Measurements from ENCODE around the gene CDHR2. TPM values are rescaled to one million over a fixed set of nuclear protein-coding genes. Genes with fewer than 3 reads are reported as not detected.

The CDHR2 gene
- total and polyA plus RNA-seq, 8 donors: 0.13 to 18.7 (median 9.7) TPM

DNA sequence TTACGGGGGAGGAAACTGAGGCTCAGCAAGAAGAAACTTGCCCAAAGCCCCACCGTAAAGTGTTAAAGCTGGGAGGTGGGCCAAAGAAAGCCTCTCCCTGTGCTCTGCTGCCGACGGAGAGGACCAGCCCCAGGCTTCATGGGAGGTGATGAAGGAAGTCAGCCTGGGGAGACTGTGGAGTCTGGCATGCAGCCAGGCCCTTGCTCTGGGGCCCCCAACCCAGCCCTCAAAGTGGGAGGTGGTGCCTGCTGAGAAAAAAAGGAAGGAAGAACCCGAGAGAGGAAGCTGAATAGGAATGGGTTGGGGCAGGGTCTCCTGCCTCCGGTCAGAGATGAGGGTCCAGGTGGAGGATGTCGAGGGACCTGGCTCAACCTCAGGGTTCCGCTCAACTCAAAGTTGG, 15.8 kb upstream of the CDHR2 start:
- intact Hi-C loops (cut with DNase I; ENCODE audit: low total_unique reads): no loop called here

DNA sequence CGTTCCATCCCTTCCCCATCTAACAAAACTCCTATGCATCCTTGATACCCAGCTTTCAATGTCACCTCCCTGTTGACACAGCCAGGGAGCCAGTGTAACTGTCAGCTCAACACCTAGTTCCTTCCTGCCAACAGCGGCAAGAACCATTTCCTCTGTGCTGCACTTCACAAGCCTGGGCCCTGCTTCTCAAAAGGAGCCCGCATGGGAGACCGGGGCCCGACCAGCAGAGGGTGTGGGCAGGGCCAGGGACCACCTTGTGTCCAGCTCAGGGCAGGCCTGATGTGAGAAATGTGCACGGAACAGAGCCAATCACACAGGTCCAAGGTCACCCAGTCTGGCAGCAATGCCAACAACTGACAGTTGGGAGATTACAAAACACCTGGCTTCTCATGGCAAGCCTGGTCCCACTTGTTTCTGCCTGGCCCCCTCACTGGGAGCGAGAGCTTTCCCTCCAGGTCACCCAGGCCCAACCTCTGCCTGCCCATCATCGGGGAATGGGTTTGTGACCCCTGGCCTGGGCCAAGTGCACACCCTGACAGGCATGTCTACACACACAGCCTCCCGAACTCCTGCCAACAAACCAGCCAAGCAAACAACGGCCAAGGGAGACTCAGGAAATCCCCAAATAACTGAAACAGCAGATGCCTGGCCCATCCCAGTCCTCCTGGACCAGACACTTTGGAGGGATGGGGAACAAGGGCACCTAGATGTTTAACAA, 15.1 kb upstream of the CDHR2 start:
- Histone ChIP-seq H3K27me3 (no peaks in the 10 kb centered on the region), H3K4me3 (peak overlapping the region in 2 of 4 donors; percentile 82 to 86), H3K4me1 (peaks cover 51 to 85% (median 74%) of the 10 kb centered on the region in 4 donors), H3K9me3 (no peaks in the 10 kb centered on the region), H3K27ac (peak overlapping the region; percentile 30 to 99 (median 99)), H3K36me3 (peaks cover 27 to 33% (median 32%) of the 10 kb centered on the region in 4 donors)
- intact Hi-C loops (cut with DNase I; ENCODE audit: low total_unique reads): no loop called here
- DNase-seq: peak; percentile 49 to 66
- TF ChIP-seq, protein P1, sequence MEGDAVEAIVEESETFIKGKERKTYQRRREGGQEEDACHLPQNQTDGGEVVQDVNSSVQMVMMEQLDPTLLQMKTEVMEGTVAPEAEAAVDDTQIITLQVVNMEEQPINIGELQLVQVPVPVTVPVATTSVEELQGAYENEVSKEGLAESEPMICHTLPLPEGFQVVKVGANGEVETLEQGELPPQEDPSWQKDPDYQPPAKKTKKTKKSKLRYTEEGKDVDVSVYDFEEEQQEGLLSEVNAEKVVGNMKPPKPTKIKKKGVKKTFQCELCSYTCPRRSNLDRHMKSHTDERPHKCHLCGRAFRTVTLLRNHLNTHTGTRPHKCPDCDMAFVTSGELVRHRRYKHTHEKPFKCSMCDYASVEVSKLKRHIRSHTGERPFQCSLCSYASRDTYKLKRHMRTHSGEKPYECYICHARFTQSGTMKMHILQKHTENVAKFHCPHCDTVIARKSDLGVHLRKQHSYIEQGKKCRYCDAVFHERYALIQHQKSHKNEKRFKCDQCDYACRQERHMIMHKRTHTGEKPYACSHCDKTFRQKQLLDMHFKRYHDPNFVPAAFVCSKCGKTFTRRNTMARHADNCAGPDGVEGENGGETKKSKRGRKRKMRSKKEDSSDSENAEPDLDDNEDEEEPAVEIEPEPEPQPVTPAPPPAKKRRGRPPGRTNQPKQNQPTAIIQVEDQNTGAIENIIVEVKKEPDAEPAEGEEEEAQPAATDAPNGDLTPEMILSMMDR (IDR thresholded peaks at IDR 0.05): no peak
- TF ChIP-seq EP300 (IDR thresholded peaks at IDR 0.05): no peak
- TF ChIP-seq POLR2AphosphoS5 (IDR thresholded peaks at IDR 0.05): no peak
- no peak for TF ChIP-seq POLR2A (IDR thresholded peaks at IDR 0.05)
- 2 to 12% (median 10%) methylated on average over 10 of the region's 10 CpGs for WGBS, 5 donors

More for the DNA sequence above, 15.8 kb upstream of the CDHR2 start:
- Histone ChIP-seq H3K27me3 (no peaks in the 10 kb centered on the region), H3K36me3 (peaks cover 33 to 40% (median 39%) of the 10 kb centered on the region in 4 donors), H3K9me3 (no peaks in the 10 kb centered on the region), H3K27ac (peak overlapping the region; percentile 30 to 99 (median 99)), H3K4me1 (peaks cover 51 to 82% (median 67%) of the 10 kb centered on the region in 4 donors), H3K4me3 (peak overlapping the region in 2 of 4 donors; percentile 11 to 82)
- DNase-seq: peak in 1 of 2 donors; percentile 67
- no peak for TF ChIP-seq POLR2AphosphoS5 (IDR thresholded peaks at IDR 0.05)
- no peak for TF ChIP-seq POLR2A (IDR thresholded peaks at IDR 0.05)
- TF ChIP-seq EP300 (IDR thresholded peaks at IDR 0.05): no peak
- TF ChIP-seq, protein P1 (IDR thresholded peaks at IDR 0.05): no peak
- WGBS, 5 donors: 29 to 64% (median 47%) methylated on average over 6 to 8 of the region's 8 CpGs

DNA sequence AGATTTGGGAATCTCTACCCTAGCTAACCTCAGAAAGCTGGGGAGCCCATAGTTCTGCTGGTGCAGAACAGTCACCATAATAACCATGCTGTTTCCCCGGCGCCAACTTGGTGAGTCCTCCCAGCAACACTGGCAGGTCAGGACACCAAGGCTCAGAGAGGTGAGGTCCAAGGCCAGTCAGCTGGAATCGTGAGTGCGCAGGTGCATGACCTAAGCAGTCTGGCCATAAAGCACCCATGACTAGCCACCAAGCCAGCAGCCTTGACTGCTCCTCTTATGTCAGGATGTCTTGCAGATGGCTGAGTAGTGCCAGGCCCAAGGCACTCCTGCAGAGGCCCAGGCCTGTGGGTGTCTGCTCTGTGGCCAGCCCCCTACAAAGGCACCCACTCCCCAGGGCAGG, 14.5 kb upstream of the CDHR2 start:
- Histone ChIP-seq H3K4me1 (peaks cover 51 to 84% (median 75%) of the 10 kb centered on the region in 4 donors), H3K4me3 (peak overlapping the region in 3 of 4 donors; percentile 82 to 96 (median 86)), H3K27me3 (no peaks in the 10 kb centered on the region), H3K27ac (peak overlapping the region; percentile 97 to 99 (median 99)), H3K9me3 (no peaks in the 10 kb centered on the region), H3K36me3 (peaks cover 21 to 27% (median 26%) of the 10 kb centered on the region in 4 donors)
- intact Hi-C loops (cut with DNase I; ENCODE audit: low total_unique reads): no loop called here
- DNase-seq: no peak
- TF ChIP-seq POLR2AphosphoS5 (IDR thresholded peaks at IDR 0.05): no peak
- TF ChIP-seq, protein P1 (IDR thresholded peaks at IDR 0.05): no peak
- TF ChIP-seq EP300 (IDR thresholded peaks at IDR 0.05): no peak
- no peak for TF ChIP-seq POLR2A (IDR thresholded peaks at IDR 0.05)
- WGBS, 5 donors: 38 to 70% (median 50%) methylated on average over 2 to 4 of the region's 4 CpGs

DNA sequence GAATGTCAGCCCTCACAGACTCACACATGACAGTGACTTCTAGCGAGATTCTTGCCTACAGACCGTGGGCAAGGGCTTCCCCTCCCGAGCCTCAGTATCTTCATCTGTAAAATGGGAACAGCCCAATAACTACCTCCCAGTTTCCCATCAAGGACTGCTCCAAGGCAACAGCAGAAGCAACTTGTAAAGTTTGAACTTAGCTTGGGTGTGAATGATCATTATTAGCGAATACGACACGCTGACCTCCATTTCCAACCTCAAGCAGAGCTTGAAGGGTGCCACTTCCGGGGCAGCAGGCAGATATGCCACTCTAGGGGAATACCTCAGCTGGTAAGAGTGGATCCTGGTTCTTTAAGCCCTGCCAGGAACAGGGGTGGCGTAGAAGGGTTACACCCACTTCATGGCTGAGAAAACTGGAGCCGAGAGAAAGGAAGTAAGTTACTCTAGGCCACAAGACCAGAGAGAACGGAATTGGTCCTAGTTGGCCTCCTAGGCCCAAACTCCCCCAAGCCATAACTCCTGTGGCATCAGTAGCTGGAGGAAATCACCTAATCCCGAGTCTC, 14.0 kb upstream of the CDHR2 start:
- DNase-seq: peak in 1 of 2 donors; percentile 72
- Histone ChIP-seq H3K4me1 (peaks cover 51 to 80% (median 74%) of the 10 kb centered on the region in 4 donors), H3K27me3 (no peaks in the 10 kb centered on the region), H3K36me3 (peaks cover 19 to 22% (median 21%) of the 10 kb centered on the region in 4 donors), H3K9me3 (no peaks in the 10 kb centered on the region), H3K27ac (peak overlapping the region; percentile 97 to 99 (median 99)), H3K4me3 (peak overlapping the region; percentile 82 to 96 (median 91))
- TF ChIP-seq POLR2A (IDR thresholded peaks at IDR 0.05) (no peak), POLR2AphosphoS5 (IDR thresholded peaks at IDR 0.05) (peak in 2 of 3 donors; percentile 44 to 77), EP300 (IDR thresholded peaks at IDR 0.05) (no peak)
- TF ChIP-seq, protein P1 (IDR thresholded peaks at IDR 0.05): no peak
- WGBS, 5 donors: 35 to 42% (median 35%) methylated on average over 10 to 11 of the region's 11 CpGs
- intact Hi-C loops (cut with DNase I; ENCODE audit: low total_unique reads): no loop called here

Data from stomach (tissue), 9 donors.